WERI-Rb-1 (cell line): ENCODE results near the gene RRM1.

Source experiments
- DNase-seq: peaks from one replicate; pipeline ENCODE4 v3.0.0-alpha.2; 2020
- H3K27ac ChIP-seq: fragments of 250-450 bp; sonication (Bioruptor Pico); 2 replicates; pipeline ENCODE4 v1.5.1; 2020; ENCODE audit warnings: mild to moderate bottlenecking, moderate library complexity
- H3K27me3 ChIP-seq: fragments of 250-450 bp; sonication (Bioruptor Pico); 2 replicates; pipeline ENCODE4 v1.5.1; 2021; ENCODE audit warnings: mild to moderate bottlenecking, low read depth, moderate library complexity; ENCODE audit not compliant: insufficient read depth, severe bottlenecking
- H3K36me3 ChIP-seq: fragments of 250-450 bp; sonication (Bioruptor Pico); 2 replicates; pipeline ENCODE4 v1.5.1; 2020; ENCODE audit warnings: mild to moderate bottlenecking, moderate library complexity
- H3K4me3 ChIP-seq: 2 replicates; pipeline ENCODE4 v1.5.1; 2011; ENCODE audit warnings: low read depth, mild to moderate bottlenecking, control low read depth, low read length
- H3K9me3 ChIP-seq: fragments of 250-450 bp; sonication (Bioruptor Pico); 2 replicates; pipeline ENCODE4 v1.5.1; 2021; ENCODE audit warnings: mild to moderate bottlenecking, moderate library complexity; ENCODE audit not compliant: severe bottlenecking
- CTCF ChIP-seq: IDR thresholded peaks from 2 replicates; pipeline ENCODE4 v1.5.1; 2011; ENCODE audit warnings: low read depth, mild to moderate bottlenecking, control low read depth, inconsistent platforms, low read length

The RRM1 gene

GRCh38 chr11:4071325-4071724, 23.3 kb upstream of the RRM1 start:
- TF ChIP-seq CTCF = no peak
- Histone ChIP-seq H3K27ac (no peak overlapping the region), H3K27me3 (no peaks in the 10 kb centered on the region), H3K4me3 (no peak overlapping the region), H3K36me3 (no peaks in the 10 kb centered on the region), H3K9me3 (no peaks in the 10 kb centered on the region)
- no peak for DNase-seq

- peak; percentile 19 for DNase-seq
- Histone ChIP-seq H3K27me3 (no peaks in the 10 kb centered on the region), H3K4me3 (no peak overlapping the region), H3K36me3 (no peaks in the 10 kb centered on the region), H3K27ac (no peak overlapping the region), H3K9me3 (no peaks in the 10 kb centered on the region)
- no peak for TF ChIP-seq CTCF
Measured at GRCh38 chr11:4071914-4072313, 22.7 kb upstream of the RRM1 start.

- Histone ChIP-seq H3K36me3 (no peaks in the 10 kb centered on the region), H3K9me3 (no peaks in the 10 kb centered on the region), H3K4me3 (no peak overlapping the region), H3K27ac (no peak overlapping the region), H3K27me3 (no peaks in the 10 kb centered on the region)
- peak; percentile 77 for TF ChIP-seq CTCF
- DNase-seq = peak; percentile 50
Measured at GRCh38 chr11:4072668-4073285, 21.8 kb upstream of the RRM1 start.

- TF ChIP-seq CTCF = no peak
- Histone ChIP-seq H3K9me3 (no peaks in the 10 kb centered on the region), H3K4me3 (no peak overlapping the region), H3K36me3 (no peaks in the 10 kb centered on the region), H3K27ac (no peak overlapping the region), H3K27me3 (no peaks in the 10 kb centered on the region)
- no peak for DNase-seq
Measured at GRCh38 chr11:4074266-4074665, 20.3 kb upstream of the RRM1 start.

GRCh38 chr11:4076774-4077173, 17.8 kb upstream of the RRM1 start:
- no peak for DNase-seq
- Histone ChIP-seq H3K27me3 (no peaks in the 10 kb centered on the region), H3K9me3 (no peaks in the 10 kb centered on the region), H3K27ac (no peak overlapping the region), H3K4me3 (no peak overlapping the region), H3K36me3 (no peaks in the 10 kb centered on the region)
- no peak for TF ChIP-seq CTCF

GRCh38 chr11:4083198-4083597, 11.4 kb upstream of the RRM1 start:
- Histone ChIP-seq H3K4me3 (no peak overlapping the region), H3K27me3 (no peaks in the 10 kb centered on the region), H3K36me3 (peaks cover 5% of the 10 kb centered on the region), H3K9me3 (no peaks in the 10 kb centered on the region), H3K27ac (no peak overlapping the region; the same call in 1 of the 2 replicates)
- no peak for DNase-seq
- TF ChIP-seq CTCF = no peak
